ENCODE results near the gene APBA1.
"Not testable (repeated sequence)": the region's sequence is repeated elsewhere in the genome, so short reads cannot be mapped to it uniquely, and the experiment has no call there.

The APBA1 gene

DNA sequence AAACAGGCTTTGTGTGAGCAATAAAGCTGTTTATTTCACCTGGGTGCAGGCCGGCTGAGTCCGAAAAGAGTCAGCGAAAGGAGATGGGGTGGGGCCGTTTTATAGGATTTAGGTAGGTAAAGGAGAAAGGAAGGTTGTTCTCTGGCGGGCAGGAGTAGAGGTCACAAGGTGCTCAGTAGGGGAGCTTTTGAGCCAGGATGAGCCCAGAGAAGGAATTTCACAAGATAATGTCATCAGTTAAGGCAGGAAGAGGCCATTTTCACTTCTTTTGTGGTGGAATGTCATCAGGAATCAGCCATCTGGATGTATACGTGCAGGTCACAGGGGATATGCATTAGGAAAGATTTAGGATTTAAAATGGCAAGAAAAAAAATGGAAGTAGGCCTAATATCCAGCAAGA, 262.2 kb downstream of the APBA1 start:
- DNase-seq (ENCODE audit: low read depth, low spot score): not testable (repeated sequence)

DNA sequence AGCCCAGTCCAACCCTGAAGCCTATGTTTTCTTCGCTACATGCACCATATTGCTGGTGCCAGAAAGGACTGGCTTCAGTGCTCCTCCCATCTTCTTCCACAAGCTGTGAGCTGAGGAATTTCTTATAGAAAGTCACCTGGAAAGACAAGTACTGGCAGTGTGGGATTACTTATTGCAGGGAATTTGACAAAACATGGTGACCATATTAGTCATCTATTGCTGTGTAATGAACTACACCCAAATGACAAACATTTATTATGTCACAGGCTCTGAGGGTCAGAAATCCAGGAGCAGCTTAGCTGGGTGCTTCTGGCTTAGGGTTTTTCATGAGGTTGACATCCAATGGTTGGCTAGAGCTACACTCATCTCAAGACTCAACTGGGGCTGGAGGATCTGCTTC, 271.7 kb downstream of the APBA1 start:
- DNase-seq (ENCODE audit: low read depth, low spot score): no peak

DNA sequence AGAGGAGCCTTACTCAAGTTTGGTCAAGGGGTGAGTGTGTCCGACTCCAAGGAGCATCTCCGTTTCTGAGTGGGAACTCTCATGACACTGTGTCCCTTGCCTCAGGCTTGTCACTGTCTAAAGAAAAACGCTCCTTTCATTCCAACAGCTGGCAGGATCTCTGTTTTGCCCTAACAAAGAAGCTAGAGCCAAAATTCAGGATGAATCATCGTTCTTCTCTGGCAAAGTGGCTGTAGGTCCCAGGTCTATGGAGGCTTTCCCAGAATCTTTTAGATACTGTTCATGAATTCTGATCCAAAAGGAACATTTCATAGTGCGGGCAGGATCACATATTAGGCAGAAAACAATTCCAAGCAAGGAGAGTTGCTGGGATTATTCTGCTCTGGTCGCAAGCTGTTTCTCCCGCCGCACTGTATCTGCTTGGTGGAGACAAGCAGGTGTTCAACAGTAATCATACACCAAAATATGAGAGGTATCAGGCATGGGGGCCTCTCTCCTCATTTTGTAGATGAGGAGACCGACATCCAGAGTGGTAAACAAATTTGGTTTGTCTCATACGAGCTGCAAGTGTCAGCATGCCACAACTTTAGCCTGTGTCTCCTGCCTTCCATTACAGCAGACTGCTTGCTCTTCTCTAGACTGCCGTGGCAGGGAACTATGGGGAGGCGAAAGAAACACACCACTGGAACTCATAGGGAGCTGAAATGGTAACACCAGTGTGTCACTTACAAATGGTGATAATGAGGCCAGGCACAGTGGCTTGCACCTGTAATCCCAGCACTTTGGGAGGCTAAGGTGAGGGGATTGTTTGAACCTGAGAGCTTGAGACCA, 274.6 kb downstream of the APBA1 start:
- DNase-seq (ENCODE audit: low read depth, low spot score): no peak

DNA sequence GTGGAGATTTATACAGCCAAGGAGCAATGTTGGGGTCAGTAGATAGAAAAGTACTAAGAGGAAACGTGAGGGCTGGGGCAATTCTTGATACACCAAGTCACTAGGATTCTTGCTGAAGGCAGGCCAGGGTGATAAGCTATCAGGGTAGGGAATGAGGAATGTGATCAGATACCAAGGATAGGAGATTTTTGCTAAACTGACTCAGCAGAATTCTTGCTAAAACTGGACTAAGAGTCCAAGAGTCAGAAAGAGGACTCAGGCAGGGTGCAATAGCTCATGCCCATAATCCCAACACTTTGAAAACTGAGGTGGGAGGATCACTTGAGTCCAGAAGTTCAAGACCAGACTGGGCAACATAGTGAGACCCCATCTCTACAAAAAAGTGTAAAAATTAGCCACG, 275.4 kb downstream of the APBA1 start:
- no peak for DNase-seq (ENCODE audit: low read depth, low spot score)

DNA sequence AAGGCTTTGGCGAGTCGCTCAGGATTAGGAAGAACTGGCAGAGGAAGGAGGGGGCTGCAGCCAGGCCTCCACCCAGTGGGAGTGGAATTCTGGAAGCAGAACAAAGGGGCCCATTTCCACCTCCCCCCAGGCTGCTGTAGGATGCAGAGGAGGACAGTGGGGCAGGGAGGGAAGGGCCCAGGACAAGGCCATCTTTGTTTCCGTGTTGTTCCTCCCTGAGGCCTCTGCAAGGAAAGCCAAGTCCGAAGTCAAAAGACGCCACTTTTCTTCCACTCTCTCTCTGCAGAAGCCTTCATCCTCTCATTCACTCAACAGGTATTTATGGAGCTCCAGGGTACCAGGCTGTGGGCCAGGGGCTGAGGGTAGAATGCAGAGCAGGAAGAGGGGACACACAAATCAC, 276.5 kb downstream of the APBA1 start:
- DNase-seq (ENCODE audit: low read depth, low spot score): no peak

DNA sequence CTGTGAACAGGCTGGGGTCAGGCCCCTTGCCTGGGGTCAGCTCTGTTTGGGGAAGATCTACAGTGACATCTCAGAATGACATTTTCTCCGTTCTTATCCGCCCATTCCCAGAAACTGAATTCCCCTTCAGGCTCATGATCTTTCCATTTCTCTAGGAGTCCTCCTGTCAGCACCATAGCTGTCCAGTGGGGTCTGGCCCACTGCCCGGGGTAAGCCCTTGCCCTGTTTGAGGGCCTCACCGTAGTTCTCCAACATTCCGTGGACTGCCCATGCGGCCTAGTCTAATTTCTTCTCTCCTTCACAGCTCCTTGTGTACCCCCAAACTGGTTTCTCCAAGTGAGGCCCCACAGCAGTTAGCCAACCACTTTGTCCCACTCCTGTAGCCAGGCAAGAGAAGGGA, 278.7 kb downstream of the APBA1 start:
- no peak for DNase-seq (ENCODE audit: low read depth, low spot score)

DNA sequence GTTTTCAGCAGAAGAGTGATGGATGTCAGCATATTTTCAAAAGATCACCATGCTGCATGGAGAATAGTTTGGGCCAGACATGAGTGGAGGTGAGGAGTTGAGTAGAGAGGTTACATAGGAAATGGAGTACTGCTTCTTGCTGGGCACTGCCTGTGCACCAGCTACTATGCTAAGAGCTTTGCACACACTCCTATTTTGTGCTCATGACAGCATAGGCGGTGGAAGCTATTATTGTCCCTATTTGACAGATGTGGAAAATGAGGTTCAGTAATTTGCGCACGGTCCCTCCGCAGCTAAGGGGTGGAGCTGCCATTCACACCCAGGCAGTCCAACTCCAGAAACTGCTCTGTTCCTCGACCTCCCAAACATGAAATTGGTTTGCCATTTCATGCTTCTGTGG, 279.3 kb downstream of the APBA1 start:
- DNase-seq (ENCODE audit: low read depth, low spot score): no peak

DNA sequence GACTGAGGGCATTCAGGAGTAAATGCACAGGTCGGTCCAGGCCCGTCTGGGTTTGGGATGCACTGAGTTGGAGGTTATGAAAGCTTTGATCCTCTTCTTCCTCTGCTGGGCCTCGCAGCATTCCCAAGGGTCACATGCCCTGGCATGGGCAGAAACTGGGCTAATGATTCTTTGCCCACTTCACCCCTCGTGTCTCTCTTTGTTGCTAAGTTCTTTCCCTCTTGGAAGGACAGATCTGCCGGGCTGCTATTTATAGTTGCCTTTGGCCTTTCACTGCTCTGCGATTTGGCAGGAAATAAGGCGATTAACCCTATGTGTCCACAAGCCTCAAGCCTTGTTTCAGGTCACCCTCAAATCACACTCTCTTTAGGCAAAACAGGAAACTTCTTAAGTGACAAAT, 280.2 kb downstream of the APBA1 start:
- no peak for DNase-seq (ENCODE audit: low read depth, low spot score)

DNA sequence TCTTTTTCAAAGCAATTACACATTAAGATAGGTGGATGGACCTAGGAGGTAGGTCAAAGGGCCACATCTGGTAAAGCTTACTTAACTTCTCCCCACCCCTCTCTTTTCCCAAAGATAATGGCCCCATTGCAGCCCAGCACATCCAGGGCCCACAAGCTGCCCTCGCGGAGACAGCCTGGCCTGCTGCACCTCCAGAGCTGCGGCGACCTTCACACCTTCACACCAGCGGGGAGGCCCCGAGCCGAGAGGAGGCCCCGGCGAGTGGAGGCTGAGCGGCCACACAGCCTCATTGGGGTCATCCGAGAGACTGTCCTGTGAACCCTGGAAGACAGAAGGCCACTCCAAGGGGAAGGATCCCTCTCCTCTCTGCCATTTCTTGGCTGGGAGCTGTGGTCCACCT, 280.7 kb downstream of the APBA1 start:
- DNase-seq (ENCODE audit: low read depth, low spot score): no peak

DNA sequence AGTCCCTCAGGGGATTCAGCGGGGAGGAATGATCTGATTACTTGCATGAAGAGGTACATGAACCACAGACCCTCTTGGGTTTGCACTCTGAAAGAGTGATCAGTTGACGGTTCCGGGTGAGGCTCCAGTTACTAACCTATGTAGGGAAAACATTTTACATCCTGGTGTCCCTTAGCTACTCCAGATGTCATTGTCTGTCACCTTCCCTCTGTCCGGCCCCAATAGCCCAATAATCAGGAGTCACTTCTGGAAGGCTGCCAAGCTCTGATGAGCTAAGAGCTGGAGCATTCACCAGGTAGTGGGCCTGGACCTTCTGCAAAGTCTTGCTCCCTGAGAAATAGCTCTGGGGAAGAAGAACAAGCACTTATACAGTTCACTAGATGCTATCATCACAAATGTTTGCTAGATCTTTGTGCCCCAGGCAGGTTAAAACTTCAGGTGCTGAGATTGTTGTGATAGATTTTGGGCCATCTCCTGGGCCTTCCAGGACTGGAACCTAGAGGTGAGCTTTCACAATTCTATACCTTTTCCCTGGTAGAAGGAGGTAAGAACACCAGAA, 282.7 kb downstream of the APBA1 start:
- no peak for DNase-seq (ENCODE audit: low read depth, low spot score)

DNA sequence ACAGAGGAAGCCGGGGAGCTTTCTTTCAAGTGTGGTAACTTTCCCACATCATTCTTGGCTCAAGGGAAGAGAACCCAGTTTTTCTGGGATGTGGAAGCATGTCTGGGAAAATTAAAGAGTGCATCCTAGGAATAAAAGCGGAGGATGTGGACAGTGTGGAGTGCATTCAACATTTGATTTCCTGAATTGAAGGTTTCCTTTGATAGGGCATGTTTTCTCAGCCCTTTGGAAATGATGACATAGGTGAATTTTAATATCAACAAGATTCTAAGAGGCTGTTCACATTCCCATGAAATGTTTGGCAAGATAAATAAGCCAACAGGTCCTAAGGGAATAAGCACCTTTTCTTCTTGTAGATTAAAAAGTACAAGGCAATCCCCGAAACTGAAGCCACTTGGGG, 283.6 kb downstream of the APBA1 start:
- DNase-seq (ENCODE audit: low read depth, low spot score): no peak

DNA sequence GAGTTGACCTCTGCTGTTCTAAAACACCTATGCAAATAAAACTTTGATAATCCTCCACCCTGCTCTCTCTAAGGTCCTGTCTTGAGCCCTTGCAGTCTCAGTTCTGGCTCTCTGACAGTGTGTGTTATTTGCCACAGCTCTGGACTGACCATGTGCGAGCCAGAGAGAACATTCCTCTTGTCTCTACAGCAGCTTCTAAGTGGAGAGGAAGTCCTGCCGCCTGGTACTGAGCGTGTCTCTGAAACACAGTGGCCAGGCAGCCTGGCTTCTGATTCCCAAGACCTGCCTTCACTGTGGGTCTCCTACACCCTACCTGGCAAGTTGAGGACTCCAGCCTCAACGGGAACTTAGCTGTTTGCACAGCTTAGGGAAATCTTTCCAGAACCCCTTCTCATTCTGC, 285.5 kb downstream of the APBA1 start:
- DNase-seq (ENCODE audit: low read depth, low spot score): no peak

DNA sequence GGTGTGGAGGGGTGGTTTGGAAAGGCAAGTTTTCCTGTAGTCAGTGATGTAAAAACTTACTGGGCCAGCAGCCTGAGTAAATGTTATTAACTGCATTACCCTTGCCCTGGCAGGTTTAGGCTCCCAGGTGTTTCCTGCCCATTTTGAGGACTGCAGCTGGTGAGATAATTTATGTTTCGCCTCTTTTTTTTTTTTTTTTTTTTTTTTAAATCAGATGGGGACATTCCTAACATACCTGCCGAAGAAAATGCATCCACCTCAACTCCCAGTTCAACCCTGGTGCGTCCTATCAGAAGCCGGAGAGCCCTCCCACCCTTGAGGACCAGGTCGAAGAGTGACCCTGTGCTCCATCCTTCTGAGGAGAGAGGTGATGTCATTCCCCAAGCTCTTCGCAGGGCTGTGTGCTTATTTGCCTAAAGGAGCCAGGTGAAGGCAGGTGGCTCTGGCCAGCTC, 286.6 kb downstream of the APBA1 start:
- DNase-seq (ENCODE audit: low read depth, low spot score): no peak

DNA sequence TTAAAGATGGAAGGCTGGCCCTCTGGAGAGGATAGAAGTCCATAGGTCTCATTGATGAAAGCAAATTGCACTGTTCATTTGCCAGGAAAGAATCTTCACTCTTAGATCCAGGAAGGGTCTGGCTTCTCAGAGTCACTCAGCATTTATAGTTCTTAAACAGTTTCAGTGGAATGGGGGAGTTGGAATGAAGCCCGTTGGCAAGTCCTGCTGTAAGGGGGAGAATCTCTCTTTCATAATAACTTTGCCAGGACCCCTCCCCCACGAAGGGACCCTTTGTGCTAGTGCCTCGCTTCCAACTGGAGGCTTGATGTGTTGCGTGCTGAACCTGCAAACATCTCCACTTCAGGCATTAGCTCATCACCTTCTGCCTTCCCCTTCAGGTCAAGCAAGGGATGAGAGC, 290.0 kb downstream of the APBA1 start:
- DNase-seq (ENCODE audit: low read depth, low spot score): no peak

DNA sequence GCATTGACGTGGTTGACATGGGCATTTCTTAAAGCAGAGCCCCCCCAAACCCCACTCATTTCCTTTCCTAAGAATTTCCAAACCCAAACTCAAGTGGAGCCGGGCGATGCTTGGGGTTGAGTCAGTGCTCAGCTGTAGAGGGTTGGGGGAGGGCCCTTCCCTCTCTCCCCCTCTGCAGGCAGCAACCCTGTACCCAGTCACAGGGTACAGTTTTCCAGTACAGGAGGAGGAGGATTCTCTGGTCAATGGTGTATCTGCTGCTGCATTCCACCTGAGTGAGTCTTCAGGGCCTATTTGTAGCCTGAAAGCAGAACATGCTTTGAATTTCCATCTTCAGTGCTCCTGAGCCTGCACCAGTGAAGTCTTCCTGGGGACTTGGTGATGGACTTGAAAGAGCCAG, 291.4 kb downstream of the APBA1 start:
- no peak for DNase-seq (ENCODE audit: low read depth, low spot score)

DNA sequence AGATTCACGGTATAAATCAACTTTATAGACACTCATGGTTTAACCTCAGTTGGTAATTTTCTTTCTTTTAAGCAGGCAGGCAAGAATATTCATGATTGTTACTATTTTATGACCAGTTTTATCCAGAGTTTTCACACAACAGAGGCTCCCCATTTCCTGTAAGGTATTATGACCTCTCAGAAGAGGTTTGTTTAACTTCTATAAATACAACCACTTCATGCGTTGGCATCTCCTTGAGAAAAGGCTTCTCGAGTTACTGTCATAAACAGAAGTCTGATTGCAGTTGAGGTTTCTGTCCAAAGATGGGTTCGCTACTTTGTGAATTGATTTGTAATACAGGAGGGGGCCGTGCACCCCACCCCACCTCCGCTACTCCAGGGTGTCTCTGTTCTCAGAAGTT, 291.9 kb downstream of the APBA1 start:
- DNase-seq (ENCODE audit: low read depth, low spot score): no peak

DNA sequence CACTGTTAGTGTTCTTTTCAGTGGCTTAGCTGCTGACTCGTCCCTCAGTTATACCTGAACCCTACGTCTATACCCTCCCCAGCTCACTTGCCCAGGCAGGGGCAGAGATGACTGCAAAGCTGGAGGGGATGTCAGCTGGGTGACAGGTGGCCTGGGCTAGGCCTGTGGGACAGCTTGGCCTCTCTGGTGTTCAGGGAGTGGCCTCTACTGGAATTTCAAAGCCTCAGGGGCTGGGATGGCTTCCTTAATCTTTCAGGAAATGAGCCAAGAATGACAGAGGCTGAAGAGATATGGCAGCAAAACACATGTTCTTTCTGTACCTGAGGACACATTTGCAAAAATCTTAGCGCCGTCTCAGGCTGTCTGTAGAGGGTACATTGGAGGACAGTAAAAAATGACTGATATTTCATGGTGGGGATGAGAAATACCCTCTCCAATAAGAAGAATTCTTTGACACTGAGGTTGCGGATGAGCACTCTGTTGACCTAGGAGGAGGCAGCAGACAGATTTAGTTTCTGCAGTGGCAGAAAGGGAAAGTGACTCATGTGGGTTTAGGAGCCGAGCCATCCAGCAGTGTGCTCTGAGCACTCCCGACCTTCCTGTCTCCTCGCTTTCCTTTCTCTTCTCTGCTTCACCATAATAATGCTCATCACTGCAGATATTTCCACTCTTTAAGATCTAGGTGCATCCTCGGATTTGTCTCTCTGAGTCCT, 292.7 kb downstream of the APBA1 start:
- no peak for DNase-seq (ENCODE audit: low read depth, low spot score)

DNA sequence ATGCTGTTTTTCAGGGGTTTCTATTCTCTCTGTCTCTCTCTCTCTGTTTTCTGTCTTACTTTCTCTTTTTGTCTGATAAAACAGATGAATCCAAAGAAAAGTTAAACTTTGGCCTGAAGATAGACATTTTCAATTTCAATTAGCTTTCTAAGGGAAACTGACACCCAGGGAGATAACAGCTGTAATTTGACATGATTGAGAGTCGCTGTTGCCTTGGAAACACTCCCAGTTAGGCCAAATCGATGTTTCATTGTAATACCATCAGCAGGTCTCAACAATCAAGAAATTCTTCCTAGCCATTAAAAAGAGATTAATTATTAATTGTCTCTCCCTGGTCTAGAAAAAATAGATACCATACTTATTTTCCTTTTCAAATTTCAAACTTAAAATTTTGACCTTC, 294.2 kb downstream of the APBA1 start:
- no peak for DNase-seq (ENCODE audit: low read depth, low spot score)

Measured in activated naive CD8-positive, alpha-beta T cell treated with anti-CD3 and anti-CD28 coated beads, Interleukin-2, amount 50 U/mL, for 16 hours (primary cell).